ENCODE results near the gene OR8B3.
"Not testable (repeated sequence)": the region's sequence is repeated elsewhere in the genome, so short reads cannot be mapped to it uniquely, and the experiment has no call there.

OR8B3 gene, protein sequence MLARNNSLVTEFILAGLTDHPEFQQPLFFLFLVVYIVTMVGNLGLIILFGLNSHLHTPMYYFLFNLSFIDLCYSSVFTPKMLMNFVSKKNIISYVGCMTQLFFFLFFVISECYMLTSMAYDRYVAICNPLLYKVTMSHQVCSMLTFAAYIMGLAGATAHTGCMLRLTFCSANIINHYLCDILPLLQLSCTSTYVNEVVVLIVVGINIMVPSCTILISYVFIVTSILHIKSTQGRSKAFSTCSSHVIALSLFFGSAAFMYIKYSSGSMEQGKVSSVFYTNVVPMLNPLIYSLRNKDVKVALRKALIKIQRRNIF

DNA sequence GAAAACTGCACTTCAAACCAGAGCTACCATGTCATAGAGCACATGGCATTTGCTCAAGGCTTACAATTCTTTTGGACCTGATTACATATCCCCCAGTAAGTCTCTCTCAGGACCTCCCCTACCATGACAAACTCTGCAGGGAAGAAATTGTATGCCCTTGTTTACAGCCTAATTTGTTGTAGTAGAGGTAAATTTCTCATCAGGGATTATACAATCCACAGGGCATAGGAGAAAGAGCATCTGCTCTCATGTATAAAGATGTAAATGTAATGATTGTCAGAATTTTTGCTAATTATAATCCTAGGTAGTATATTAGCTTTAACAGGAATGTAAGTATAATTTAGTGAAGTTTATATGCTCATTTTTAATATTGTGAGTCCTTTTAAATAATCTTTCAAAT is at the start of gene OR8B3:
Gene OR8B3 (minus strand): TSS at position 101 of the 400 bp plus-strand sequence. CDS start 1,673 bp downstream, outside the sequence.
- no peak for DNase-seq

DNA sequence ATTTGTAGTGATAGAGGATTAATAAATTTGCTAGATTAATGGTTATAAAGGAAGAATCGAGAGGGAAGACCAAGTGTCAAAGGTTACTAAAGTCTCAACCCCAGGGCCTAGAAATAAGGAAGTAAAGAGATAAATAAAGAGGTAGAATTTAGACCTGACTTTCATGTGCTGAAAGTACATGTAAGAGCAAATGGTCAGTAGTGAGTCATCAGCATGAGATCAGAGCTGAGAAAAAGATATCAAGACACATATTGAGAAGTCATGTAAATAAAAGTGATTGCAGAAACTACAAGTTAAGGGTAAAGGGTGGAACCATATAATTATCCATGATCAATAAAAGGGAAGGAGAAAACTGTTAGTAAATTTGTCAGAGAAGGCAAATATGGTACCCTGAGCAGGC is 48.1 kb upstream of the OR8B3 start:
- DNase-seq, result no peak

DNA sequence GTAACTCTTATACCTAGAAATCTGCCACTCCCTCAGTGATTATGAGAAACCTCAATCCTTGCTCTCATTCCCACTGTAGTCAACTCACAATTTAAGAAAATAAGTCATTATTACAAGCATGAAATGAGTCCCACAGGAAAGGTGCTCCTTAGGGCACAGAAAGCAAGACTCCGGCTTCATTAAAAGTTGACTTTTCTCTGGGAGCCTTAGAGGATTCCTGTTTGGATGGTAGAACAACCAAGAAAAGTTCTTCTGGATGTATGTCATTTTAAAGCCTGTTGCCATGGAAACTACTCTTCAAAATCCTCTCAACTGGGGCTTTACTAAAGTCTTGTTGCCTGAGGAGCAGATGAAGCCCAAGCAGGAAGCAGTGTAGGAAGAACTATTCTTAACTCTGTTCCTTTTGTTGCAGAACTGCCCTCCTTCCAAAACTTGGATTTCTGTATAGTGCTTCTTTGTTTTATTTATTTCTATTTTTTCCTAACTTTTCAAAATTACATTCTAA is 46.9 kb upstream of the OR8B3 start, which contains the start of gene OR8B8:
Gene OR8B8 (minus strand): TSS at position 51 of the 505 bp plus-strand sequence. CDS start 4,611 bp downstream, outside the sequence.
- no peak for DNase-seq

DNA sequence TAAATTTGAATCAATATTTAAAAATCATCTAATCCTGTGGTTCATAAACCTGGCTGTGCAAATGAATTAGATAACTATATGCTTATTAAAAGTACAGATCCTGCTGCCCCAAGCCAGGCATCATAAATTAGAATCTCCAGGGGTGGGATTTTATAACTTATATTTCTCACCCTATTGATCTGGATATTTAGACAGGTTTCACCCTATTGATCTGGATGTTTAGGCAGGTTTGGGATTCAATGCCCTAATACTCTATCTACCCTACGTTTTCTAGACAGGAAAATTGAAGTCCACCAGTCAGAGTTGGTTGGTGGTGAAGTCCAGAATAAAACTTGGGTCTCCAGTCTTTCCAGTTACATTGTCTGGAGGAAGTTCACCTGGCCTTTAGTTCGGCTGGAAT is 44.0 kb upstream of the OR8B3 start:
- no peak for DNase-seq

DNA sequence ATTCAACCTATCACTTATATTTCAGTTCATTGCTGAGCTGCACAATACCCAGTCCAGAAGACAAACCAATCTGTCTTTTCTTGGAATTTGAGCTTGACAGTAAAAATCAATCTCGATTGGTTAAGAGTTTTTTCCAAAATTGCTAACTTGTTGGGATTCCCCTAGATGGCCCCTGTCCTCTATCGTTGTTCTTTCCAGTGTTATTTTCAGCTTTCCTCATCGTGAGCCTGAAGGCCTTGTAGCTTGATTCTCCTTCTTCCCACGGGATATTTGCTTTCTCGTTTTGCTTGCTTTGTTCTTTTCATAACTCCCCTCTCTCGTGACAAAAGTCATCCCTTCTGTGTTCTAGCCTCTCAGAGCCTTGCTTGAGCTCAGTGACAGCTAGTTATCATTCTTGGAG is 43.6 kb upstream of the OR8B3 start:
- DNase-seq, result no peak

DNA sequence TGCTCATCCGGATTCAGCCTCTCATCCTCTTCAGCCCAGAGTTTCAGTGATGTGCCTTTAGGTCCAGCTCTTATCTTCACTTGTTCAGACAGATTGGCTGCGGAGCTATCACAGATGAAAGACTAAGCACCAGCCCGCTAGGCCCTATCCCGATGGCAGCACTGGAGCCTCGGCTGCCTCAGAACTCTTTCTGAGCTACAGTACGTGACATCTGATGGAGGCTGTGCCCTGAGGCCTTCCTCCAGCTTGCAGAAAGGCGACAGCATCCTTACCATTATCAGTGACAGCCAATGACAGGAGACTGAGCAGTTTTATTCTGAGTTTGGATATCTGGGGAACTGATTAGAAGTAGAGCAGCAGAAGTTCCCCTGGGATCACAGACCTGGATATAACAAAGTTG is 42.7 kb upstream of the OR8B3 start:
- DNase-seq, result no peak

DNA sequence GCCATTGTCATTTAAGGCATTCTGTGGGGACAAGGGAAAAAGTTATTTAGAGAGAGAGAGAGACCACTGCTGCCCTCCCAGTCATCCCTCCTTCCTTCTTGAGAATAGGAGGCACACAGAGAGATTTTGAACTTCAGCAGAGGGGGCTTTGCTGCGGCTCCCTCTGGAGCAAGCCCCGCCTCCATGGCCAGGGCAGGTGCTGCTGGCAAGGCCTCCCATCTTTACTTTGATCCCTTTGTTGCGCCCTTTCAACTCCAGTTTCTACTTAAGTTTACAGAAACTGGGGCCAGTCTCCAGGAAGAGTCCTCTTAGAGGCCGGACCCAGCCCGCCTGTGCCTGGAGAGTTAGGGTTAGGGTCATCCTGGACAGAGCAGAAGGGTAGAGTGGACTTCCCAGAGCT is 42.3 kb upstream of the OR8B3 start:
- DNase-seq, result no peak

DNA sequence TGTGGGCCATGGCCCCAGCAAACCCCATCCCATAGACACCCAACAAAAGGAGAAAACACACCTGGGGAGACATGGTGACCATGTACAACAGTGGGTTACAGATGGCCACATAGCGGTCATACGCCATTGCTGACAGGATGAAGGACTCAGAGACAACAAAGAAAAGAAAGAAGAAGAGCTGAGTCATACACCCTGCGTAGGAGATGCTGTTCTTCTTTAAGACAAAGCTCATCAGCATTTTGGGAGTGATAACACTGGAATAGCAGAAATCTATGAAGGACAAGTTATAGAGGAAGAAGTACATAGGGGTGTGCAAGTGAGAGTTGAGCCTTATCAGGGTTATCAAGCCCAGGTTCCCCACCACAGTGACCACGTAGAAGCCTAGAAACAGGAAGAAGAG is 41.8 kb upstream of the OR8B3 start:
- DNase-seq, result no peak

DNA sequence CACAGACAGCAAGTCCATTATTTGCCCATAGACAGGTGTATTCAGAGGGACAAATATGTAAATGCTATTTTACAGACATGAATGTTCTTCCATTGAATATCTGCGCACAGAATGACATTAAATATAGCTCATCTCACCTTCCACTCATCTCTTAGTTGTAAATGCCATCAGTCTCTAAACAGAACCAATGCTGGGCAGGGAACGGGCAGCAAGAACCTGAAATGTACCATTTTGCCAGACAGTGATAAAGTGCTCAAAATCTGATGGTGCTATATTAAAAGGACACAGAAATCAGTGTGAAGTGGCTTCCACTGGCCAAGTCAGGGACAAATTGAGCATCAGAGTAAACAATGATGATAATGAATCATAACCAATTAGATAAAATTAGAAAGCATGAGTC is 35.9 kb upstream of the OR8B3 start:
- no peak for DNase-seq

DNA sequence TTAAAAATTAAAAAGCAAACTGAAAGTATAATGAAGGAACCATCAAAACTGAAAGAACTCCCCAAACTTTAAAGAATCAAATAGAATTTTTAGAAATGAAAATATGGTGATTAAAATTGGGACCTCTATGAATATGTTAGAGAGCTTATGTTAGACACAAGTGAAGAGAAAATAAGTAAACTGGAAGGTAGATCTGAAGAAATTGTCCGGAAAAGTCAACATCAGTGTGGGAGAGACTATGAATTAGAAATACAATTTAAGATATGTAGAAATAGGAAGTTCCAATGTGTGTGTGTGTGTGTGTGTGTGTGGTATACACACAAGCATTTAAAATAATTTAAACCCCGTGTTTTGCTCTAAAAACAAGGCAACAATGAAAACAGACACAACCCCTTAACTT is 30.8 kb upstream of the OR8B3 start:
- DNase-seq, result no peak

DNA sequence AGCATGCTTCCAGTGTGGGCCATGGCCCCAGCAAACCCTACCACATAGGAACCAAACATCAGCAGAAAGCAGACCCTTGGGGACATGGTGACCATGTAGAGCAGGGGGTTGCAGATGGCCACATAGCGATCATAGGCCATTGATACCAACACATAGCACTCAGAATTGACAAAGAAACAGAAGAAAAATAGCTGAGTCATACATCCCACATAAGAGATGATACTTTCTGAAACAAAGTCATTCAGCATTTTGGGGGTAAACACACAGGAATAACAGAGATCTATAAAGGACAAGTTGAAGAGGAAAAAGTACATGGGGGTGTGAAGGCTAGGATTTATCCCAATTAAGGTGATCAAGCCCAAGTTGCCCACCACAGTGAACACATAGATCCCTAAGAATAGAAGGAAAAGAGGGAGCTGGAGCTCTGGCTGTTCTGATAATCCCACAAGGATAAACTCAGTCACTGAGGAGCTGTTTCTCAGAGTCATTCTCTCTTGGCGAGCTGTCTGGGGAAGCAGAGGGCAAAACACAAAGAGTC is 25.6 kb upstream of the OR8B3 start, which contains the start of gene OR8B4:
Gene OR8B4 (minus strand): TSS at position 488 of the 538 bp plus-strand sequence. CDS start 0 bp downstream, at position 488.
- no peak for DNase-seq

DNA sequence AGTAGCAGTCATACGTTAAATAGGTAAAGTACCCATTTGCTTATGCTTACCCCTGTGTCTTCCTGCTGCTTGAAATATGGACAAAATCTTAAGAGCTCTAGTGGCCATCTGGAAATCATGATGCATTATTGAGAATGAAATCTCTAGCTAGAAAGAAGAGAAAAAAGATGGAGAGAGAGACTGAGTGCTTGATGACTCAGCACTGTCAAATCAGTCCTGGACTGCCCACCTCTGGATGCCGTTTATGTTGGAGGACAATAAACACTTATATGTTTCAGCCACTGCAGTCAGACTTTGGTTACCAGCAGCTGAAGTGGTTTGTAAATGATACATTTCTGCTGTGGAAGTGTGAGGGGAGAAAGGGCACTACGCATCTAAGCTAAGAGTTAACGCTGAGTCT is 22.2 kb upstream of the OR8B3 start:
- no peak for DNase-seq

DNA sequence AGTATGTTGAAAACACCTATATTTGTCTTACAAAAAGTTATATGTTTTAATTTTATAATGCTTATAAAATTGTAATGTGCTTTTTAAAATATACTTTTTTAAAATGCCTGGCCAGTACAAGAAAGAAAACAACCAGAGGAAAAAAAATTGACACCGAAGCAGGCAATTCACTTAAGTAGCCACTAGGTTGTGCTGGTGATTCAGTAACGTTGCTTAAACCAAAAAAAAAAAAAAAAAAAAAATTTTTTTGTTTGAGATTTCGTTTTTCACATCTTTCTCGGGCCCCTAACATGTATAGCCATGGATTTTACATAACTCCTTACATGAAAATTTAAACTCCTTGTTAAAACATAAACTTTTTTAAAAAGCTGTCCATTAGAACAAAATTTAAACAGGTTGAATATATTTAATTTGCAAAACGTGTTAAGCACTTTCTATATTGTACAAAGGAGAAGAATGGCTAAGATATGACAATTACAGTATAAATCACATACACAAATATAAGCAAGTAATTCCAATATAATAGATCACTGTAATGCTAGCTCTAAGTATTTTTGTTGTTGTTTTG is 16.6 kb upstream of the OR8B3 start:
- no peak for DNase-seq

DNA sequence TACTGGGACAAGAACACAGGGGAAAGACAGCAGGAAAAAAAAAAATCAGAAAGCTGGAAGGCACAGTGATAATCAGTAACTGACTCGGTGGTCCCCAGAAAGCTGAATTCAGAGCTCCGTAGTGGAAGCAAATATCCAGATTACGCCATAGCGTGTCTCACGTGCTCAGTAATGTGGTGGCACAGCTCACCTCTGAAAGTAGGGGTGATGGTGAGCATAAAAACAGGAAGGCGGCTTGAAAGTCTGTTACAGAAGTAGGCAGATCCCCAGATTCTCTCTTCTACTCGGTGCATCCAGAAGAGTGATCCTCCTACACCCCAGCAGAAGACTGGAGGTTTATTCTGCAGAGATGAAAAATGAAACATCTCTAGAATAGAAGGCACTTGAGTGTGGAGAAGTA is 11.1 kb upstream of the OR8B3 start:
- DNase-seq, result no peak

DNA sequence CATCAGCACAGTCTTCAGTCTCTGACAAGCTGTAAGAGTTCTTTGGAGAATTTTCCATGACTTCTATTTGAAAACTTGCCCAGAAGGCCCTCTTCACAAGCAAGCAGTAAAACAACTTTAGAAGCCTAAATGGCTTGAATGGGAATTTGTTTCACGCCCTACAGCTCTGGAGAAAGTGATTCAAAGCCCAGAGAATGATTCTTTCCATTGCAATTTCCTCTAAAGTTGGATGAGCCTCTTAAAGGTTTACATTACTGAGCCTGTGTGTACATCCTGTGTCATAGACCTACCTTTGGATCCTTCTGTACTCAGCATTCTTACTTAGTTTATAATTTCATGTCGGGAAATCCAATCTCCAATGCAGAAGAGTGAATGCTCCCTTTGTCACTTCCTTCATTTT is 6.8 kb upstream of the OR8B3 start:
- DNase-seq, result no peak

DNA sequence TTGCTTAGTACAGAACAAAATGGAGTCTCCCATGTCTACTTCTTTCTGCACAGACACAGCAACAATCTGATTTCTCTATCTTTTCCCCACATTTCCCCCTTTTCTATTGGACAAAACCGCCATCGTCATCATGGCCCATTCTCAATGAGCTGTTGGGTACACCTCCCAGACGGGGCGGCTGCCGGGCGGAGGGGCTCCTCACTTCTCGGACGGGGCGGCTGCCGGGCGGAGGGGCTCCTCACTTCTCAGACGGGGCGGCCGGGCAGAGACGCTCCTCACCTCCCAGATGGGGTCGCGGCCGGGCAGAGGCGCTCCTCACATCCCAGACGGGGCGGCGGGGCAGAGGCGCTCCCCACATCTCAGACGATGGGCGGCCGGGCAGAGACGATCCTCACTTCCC is 4.4 kb upstream of the OR8B3 start:
- not testable (repeated sequence) for DNase-seq

DNA sequence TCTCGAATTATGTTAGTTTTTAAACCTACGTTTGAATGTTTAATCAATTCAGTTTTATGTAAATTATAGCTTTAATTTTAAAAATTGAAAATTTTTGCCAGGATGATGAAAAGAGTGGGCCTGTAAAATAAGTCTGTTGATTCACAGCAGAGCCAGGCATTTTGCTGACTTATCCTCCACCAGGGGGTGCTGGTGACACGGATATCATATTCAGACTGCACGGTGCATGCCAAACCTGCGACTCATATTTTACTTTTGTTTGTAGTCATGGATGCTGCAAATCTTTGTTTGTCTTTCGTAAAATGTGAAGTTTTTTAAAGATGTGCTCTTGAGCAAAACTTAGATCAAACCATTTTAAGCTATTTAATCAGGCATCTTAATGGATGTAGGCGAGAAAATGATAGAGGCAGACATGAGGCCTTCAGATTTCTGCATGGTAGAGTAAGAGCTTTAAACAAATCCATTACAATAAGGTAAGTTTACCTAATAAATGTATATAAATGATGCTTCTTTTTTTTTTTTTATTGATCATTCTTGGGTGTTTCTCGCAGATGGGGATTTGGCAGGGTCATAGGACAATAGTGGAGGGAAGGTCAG is 3.6 kb upstream of the OR8B3 start:
- DNase-seq, result peak; percentile 29

DNA sequence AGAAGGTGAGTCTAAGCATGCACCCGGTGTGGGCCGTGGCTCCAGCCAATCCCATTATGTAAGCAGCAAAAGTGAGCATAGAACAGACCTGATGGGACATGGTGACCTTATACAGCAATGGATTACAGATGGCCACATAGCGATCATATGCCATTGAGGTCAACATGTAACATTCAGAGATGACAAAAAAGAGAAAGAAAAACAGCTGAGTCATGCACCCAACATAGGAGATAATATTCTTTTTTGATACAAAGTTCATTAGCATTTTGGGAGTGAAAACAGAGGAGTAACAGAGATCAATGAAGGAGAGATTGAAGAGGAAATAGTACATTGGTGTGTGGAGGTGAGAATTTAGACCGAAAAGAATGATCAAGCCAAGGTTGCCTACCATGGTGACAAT is 2.0 kb downstream of the OR8B3 start:
- DNase-seq, result not testable (repeated sequence)

DNA sequence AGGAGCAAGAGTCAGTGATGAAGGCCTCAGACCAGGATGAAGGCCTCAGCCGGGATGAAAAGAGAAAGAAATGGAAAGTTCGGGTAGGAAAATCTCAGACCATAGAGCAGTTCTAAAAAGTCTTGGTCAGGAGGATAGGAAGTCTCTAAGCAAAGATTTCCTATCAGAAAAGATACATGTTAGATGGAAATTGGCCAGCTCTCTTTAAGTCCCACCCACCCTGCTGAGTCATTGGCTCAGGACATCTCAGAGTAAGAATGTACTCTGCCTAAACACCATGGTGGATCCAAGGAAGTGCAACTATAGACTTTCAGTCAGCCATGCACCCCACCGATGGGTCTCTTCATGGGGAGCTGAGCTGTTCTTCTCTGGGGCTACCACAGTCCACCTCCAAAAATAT is 4.4 kb downstream of the OR8B3 start:
- no peak for DNase-seq

DNA sequence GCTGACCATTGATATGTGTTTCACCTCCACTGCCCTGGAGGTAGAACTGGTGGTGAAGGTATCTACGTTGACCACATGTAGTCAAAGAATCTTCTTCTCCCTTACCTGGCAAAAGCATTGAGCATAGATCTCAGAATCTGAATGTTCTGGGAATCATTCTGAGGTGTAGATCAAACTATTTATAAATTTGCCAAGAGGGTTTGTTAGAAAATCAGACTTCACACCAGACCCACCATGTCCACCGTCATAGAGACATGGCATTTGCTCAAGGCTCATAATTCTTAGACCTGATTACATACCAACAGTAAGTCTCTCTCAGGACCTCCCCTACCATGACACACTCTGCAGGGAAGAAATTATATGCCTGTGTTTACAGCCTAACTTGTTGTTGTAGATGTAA is 14.4 kb downstream of the OR8B3 start, which contains the start of gene OR8B2:
Gene OR8B2 (minus strand): TSS at position 101 of the 400 bp plus-strand sequence. CDS start 1,156 bp downstream, outside the sequence.
- no peak for DNase-seq

DNA sequence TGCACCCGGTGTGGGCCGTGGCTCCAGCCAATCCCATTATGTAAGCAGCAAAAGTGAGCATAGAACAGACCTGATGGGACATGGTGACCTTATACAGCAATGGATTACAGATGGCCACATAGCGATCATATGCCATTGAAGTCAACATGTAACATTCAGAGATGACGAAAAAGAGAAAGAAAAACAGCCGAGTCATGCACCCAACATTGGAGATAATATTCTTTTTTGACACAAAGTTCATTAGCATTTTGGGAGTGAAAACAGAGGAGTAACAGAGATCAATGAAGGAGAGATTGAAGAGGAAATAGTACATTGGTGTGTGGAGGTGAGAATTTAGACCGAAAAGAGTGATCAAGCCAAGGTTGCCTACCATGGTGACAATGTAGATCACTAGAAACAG is 16.0 kb downstream of the OR8B3 start:
- not testable (repeated sequence) for DNase-seq

DNA sequence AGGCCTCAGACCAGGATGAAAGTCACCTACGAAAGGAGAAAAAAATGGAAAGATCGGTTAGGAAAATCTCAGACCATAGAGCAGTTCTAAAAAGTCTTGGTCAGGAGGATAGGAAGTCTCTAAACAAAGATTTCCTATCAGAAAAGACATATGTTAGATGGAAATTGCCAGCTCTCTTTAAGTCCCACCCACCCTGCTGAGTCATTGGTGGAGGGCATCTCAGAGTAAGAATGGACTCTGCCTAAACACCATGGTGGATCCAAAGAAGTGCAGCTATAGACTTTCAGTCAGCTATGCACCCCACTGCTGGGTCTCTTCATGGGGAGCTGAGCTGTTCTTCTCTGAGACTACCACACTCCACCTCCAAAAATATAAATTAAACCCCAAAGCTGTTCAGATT is 18.2 kb downstream of the OR8B3 start:
- no peak for DNase-seq

DNA sequence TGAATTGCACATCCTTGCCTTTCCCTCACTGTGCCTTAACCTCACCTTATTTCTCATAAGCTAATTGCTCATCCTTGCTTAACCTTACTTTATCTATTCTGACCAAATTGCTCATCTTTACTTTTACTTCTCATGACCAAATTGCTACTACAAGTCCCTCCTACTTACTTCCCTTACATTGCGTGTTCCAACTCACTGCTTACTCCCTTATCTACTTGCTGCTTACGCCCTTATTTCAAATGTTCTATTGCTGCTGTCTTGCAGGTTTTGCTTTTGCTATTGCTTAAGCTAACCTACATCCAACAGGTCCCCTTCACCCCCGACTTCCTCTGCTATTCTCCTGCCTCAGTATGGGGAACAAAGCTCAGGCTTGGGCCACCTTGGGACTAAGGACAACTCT is 22.5 kb downstream of the OR8B3 start:
- DNase-seq, result no peak

DNA sequence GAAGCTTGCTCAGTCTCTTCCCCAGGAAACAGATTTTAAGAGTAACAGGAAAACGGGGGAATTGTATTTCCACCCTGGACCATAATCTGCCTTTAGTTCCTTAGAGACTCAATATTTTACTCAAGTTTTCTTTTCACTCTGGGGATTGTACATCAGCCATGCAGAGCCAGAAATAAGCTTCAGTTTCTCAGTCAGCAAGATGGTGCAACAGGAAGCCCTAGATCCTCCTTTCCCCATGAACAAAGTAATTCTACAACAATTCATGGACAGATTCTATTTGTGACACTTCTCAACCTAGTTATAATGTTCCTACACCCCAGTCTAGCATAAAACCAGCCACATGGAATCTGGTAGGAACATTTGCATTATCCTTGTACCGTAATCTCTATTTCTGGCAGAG is 39.3 kb downstream of the OR8B3 start:
- no peak for DNase-seq

All from stimulated activated CD4-positive, alpha-beta T cell treated with anti-CD3 and anti-CD28 coated beads, Interleukin-4, amount 100 ng/mL, for 1 hour (primary cell).